ENCODE data around the gene MMP24OS. TPM values are rescaled to one million over a fixed set of nuclear protein-coding genes. Genes with fewer than 3 reads are reported as not detected.

MMP24OS gene
- total RNA-seq, 1 donor from 2014 or later = 43.1 TPM

- Histone ChIP-seq H3K4me1 (no peaks in the 10 kb centered on the region), H3K9me3 (no peaks in the 10 kb centered on the region), H3K27me3 (no peaks in the 10 kb centered on the region), H3K4me3 (no peak overlapping the region), H3K27ac (no peak overlapping the region), H3K36me3 (no peaks in the 10 kb centered on the region)
- DNase-seq (ENCODE audit: low spot score in 2 of 2) = no peak
- TF ChIP-seq CTCF (IDR thresholded peaks at IDR 0.05) = no peak
- intact Hi-C loops (cut with DNase I) = no loop called here
Measured at GRCh38 chr20:35299780-35300179, 21.9 kb upstream of the MMP24OS start.

- no peaks in the 10 kb centered on the region for H3K36me3 ChIP-seq
- DNase-seq (ENCODE audit: low spot score in 2 of 2) = no peak
- H3K9me3 ChIP-seq = no peaks in the 10 kb centered on the region
- H3K4me1 ChIP-seq = no peaks in the 10 kb centered on the region
- no peak overlapping the region for H3K27ac ChIP-seq
- no peaks in the 10 kb centered on the region for H3K27me3 ChIP-seq
- intact Hi-C loops (cut with DNase I) = no loop called here
- H3K4me3 ChIP-seq = no peak overlapping the region
- no peak for TF ChIP-seq CTCF (IDR thresholded peaks at IDR 0.05)
Measured at GRCh38 chr20:35298264-35298663, 20.3 kb upstream of the MMP24OS start.

- Histone ChIP-seq H3K4me1 (no peaks in the 10 kb centered on the region), H3K27ac (no peak overlapping the region), H3K4me3 (no peak overlapping the region), H3K27me3 (no peaks in the 10 kb centered on the region), H3K36me3 (no peaks in the 10 kb centered on the region), H3K9me3 (no peaks in the 10 kb centered on the region)
- intact Hi-C loops (cut with DNase I) = no loop called here
- peak in 1 of 2 donors; percentile 55 for DNase-seq (ENCODE audit: low spot score in 2 of 2)
- TF ChIP-seq CTCF (IDR thresholded peaks at IDR 0.05) = no peak
Measured at GRCh38 chr20:35297740-35298139, 19.8 kb upstream of the MMP24OS start.

GRCh38 chr20:35297155-35297554, 19.2 kb upstream of the MMP24OS start:
- Histone ChIP-seq H3K4me3 (no peak overlapping the region), H3K27me3 (no peaks in the 10 kb centered on the region), H3K4me1 (no peaks in the 10 kb centered on the region), H3K27ac (no peak overlapping the region), H3K36me3 (no peaks in the 10 kb centered on the region), H3K9me3 (no peaks in the 10 kb centered on the region)
- intact Hi-C loops (cut with DNase I) = no loop called here
- no peak for TF ChIP-seq CTCF (IDR thresholded peaks at IDR 0.05)
- peak in 1 of 2 donors; percentile 43 for DNase-seq (ENCODE audit: low spot score in 2 of 2)

GRCh38 chr20:35296101-35296554, 18.2 kb upstream of the MMP24OS start:
- no peak for TF ChIP-seq CTCF (IDR thresholded peaks at IDR 0.05)
- intact Hi-C loops (cut with DNase I) = no loop called here
- H3K4me3 ChIP-seq = no peak overlapping the region
- H3K9me3 ChIP-seq = no peaks in the 10 kb centered on the region
- no peaks in the 10 kb centered on the region for H3K36me3 ChIP-seq
- peak in 1 of 2 donors; percentile 43 for DNase-seq (ENCODE audit: low spot score in 2 of 2)
- H3K27me3 ChIP-seq = no peaks in the 10 kb centered on the region
- H3K4me1 ChIP-seq = no peaks in the 10 kb centered on the region
- no peak overlapping the region for H3K27ac ChIP-seq

DNA sequence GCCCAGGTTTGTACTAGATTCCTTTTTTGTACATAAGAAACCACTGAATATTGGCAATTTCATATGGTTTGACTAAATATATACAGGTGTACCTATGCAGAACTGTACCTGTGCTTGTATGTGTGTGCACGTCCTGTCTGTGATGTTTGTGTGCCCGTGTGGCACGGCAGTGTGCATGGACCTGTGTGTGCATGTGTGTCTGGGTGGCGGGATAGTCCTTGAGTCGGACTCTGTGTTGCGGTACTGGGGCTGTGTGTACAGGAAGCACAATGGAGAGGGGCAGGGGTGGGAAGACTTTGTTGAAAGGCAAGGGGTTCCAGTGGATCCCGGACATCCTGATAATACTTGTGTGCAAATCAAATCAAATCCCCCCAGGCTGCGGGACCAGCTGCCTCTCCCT, 17.8 kb upstream of the MMP24OS start:
- Histone ChIP-seq H3K27ac (no peak overlapping the region), H3K4me3 (no peak overlapping the region), H3K9me3 (no peaks in the 10 kb centered on the region), H3K36me3 (no peaks in the 10 kb centered on the region), H3K4me1 (no peaks in the 10 kb centered on the region), H3K27me3 (no peaks in the 10 kb centered on the region)
- intact Hi-C loops (cut with DNase I) = no loop called here
- TF ChIP-seq CTCF (IDR thresholded peaks at IDR 0.05) = no peak
- DNase-seq (ENCODE audit: low spot score in 2 of 2) = no peak

Data from ascending aorta (tissue), 2 donors.